Gastrocnemius medialis (tissue), 4 donors: ENCODE data around the gene CCT3. TPM values are rescaled to one million over a fixed set of nuclear protein-coding genes. Genes with fewer than 3 reads are reported as not detected.
A peak's percentile ranks its signal among the peaks of the same experiment; 100 is the strongest.

ENCODE experiments used
- ATAC-seq, 2 donors: fragments of 150-250 bp; one replicate each; pipeline ENCODE4 v1.9.1; 2016
- DNase-seq, 2 donors: peaks; one replicate each; pipeline ENCODE4 v3.0.0-alpha.2; 2019
- H3K27ac ChIP-seq, 4 donors: fragments of 200-600 bp; sonication (generic); 1 replicate in 1 of 4; 2 replicates in 3 of 4; pipeline ENCODE4 v1.5.1; 2016 to 2018; ENCODE audit warnings: mild to moderate bottlenecking in 2 of 4, moderate library complexity in 1 of 4
- H3K27me3 ChIP-seq, 3 donors: fragments of 200-600 bp; sonication (generic) in 2 of 3; 1 replicate in 1 of 3; 2 replicates in 2 of 3; pipeline versions ENCODE4 v1.5.1 to v1.6.0; 2016 to 2019; ENCODE audit warnings: mild to moderate bottlenecking in 1 of 3, moderate library complexity in 1 of 3
- H3K36me3 ChIP-seq, 2 donors: fragments of 200-600 bp; sonication (generic) in 1 of 2; one replicate each; pipeline ENCODE4 v1.5.1; 2017 to 2018
- H3K4me1 ChIP-seq, 2 donors: fragments of 200-600 bp; sonication (generic) in 1 of 2; one replicate each; pipeline ENCODE4 v1.5.1; 2016 to 2017; ENCODE audit warnings: mild to moderate bottlenecking in 2 of 2
- H3K4me3 ChIP-seq, 4 donors: fragments of 200-600 bp; sonication (generic) in 3 of 4; 1 replicate in 1 of 4; 2 replicates in 3 of 4; pipeline ENCODE4 v1.5.1; 2016 to 2019; ENCODE audit warnings: mild to moderate bottlenecking in 2 of 4
- H3K9me3 ChIP-seq, 3 donors: fragments of 200-600 bp; sonication (generic) in 2 of 3; 1 replicate in 1 of 3; 2 replicates in 2 of 3; pipeline ENCODE4 v1.5.1; 2016 to 2019
- POLR2A ChIP-seq, 2 donors: fragments of 450-650 bp; IDR thresholded peaks; one replicate each; pipeline ENCODE4 v1.6.1; 2017; ENCODE audit warnings: antibody characterized with exemption in 2 of 2, mild to moderate bottlenecking in 2 of 2, moderate library complexity in 2 of 2
- in situ Hi-C, 4 donors: fragments of 200-750 bp; cut with MboI; loops; one replicate each; pipeline versions ENCODE4 v1.15.0 to v1.8.0; 2017; ENCODE audit warnings: low sequenced_read_pairs in 4 of 4
- intact Hi-C: fragments of 100-400 bp; cut with DNase I; formaldehyde crosslinking; loops from one replicate; pipeline ENCODE4 v1.15.1; 2023; ENCODE audit warnings: low total_unique reads
- total RNA-seq, 4 donors: library from RNA; depleted of rRNA; stranded (reverse); fragments of >200 nt; gene quantifications; one replicate each; pipeline versions ENCODE4 v1.1.0 to v1.2.3, GENCODE V29; 2016
- TF ChIP-seq, protein P1 (sequence below), 5 experiments: fragments of 450-650 bp in 3 of 5; fragments of 200-600 bp in 2 of 5; sonication (generic) in 2 of 5; IDR thresholded peaks in 4 of 5; conservative IDR thresholded peaks in 1 of 5; 1 replicate in 4 of 5; 2 replicates in 1 of 5; pipeline ENCODE4 v1.5.1; 2016 to 2019; ENCODE audit warnings: antibody characterized with exemption in 5 of 5, mild to moderate bottlenecking in 3 of 5, moderate library complexity in 3 of 5

Gene CCT3
- total RNA-seq, 4 donors from 2014 or later = 147 to 189 (median 180) TPM

DNA sequence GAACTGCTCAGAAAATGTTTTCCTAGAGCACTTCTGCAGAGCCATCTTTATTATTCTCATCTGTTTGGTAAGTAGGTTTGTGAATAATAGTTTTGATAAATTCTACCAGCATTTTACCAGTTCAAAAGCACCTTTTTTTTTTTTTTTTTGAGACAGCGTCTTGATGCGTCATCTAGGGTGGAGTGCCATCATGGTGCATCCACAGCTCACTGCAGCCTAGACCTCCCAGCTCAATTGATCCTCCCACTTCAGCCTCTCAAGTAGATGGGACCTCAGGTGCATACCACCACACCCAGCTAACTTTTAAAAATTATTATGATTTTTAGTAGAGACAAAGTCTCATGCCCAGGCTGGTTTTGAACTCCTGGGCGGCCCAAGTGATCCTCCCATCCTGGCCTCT lies 21.2 kb upstream of the CCT3 start:
- DNase-seq = no peak
- in situ Hi-C loops (no loop called here), intact Hi-C loops (no loop called here)
- H3K4me1 ChIP-seq = no peaks in the 10 kb centered on the region
- TF ChIP-seq, protein P1, sequence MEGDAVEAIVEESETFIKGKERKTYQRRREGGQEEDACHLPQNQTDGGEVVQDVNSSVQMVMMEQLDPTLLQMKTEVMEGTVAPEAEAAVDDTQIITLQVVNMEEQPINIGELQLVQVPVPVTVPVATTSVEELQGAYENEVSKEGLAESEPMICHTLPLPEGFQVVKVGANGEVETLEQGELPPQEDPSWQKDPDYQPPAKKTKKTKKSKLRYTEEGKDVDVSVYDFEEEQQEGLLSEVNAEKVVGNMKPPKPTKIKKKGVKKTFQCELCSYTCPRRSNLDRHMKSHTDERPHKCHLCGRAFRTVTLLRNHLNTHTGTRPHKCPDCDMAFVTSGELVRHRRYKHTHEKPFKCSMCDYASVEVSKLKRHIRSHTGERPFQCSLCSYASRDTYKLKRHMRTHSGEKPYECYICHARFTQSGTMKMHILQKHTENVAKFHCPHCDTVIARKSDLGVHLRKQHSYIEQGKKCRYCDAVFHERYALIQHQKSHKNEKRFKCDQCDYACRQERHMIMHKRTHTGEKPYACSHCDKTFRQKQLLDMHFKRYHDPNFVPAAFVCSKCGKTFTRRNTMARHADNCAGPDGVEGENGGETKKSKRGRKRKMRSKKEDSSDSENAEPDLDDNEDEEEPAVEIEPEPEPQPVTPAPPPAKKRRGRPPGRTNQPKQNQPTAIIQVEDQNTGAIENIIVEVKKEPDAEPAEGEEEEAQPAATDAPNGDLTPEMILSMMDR (IDR thresholded peaks at IDR 0.05 in 4 of 5, conservative IDR thresholded peaks at IDR 0.05 in 1 of 5) = no peak
- TF ChIP-seq POLR2A (IDR thresholded peaks at IDR 0.05) = no peak
- peaks cover 19 to 24% (median 22%) of the 10 kb centered on the region in 3 donors for H3K27me3 ChIP-seq
- no peaks in the 10 kb centered on the region for H3K9me3 ChIP-seq
- no peak overlapping the region for H3K27ac ChIP-seq
- no peaks in the 10 kb centered on the region for H3K36me3 ChIP-seq
- H3K4me3 ChIP-seq = no peak overlapping the region
- ATAC-seq = no peak

- DNase-seq = no peak
- H3K4me1 ChIP-seq = no peaks in the 10 kb centered on the region
- no peak overlapping the region for H3K4me3 ChIP-seq
- in situ Hi-C loops (no loop called here), intact Hi-C loops (no loop called here)
- no peaks in the 10 kb centered on the region for H3K9me3 ChIP-seq
- no peaks in the 10 kb centered on the region for H3K36me3 ChIP-seq
- H3K27ac ChIP-seq = no peak overlapping the region
- TF ChIP-seq, protein P1 (IDR thresholded peaks at IDR 0.05 in 4 of 5, conservative IDR thresholded peaks at IDR 0.05 in 1 of 5) = no peak
- TF ChIP-seq POLR2A (IDR thresholded peaks at IDR 0.05) = no peak
- ATAC-seq = no peak
- peaks cover 19 to 24% (median 22%) of the 10 kb centered on the region in 3 donors for H3K27me3 ChIP-seq
Observed at GRCh38 chr1:156358641-156359040, 20.5 kb upstream of the CCT3 start.

DNA sequence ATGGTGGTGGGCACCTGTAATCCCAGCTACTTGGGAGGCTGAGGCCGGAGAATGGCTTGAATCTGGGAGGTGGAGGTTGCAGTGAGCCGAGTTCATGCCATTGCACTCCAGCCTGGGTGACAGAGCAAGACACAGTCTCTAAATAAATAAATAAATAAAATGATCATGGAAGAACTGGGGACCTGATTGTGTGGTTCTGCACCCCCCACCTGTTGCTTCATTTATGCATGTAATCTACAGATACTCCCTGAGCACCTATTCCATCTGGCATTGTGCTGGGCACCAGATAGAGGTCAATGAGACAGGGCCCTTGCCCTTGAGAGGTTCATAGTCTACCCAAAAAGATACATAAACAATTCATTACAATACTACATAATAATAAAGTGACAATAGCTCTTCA lies 19.9 kb upstream of the CCT3 start:
- Histone ChIP-seq H3K27ac (no peak overlapping the region), H3K9me3 (no peaks in the 10 kb centered on the region), H3K4me3 (no peak overlapping the region), H3K27me3 (peaks cover 19 to 24% (median 22%) of the 10 kb centered on the region in 3 donors), H3K4me1 (no peaks in the 10 kb centered on the region), H3K36me3 (no peaks in the 10 kb centered on the region)
- in situ Hi-C loops = no loop called here
- intact Hi-C loops = no loop called here
- TF ChIP-seq, protein P1 (IDR thresholded peaks at IDR 0.05 in 4 of 5, conservative IDR thresholded peaks at IDR 0.05 in 1 of 5) = no peak
- TF ChIP-seq POLR2A (IDR thresholded peaks at IDR 0.05) = no peak
- no peak for ATAC-seq
- no peak for DNase-seq

DNA sequence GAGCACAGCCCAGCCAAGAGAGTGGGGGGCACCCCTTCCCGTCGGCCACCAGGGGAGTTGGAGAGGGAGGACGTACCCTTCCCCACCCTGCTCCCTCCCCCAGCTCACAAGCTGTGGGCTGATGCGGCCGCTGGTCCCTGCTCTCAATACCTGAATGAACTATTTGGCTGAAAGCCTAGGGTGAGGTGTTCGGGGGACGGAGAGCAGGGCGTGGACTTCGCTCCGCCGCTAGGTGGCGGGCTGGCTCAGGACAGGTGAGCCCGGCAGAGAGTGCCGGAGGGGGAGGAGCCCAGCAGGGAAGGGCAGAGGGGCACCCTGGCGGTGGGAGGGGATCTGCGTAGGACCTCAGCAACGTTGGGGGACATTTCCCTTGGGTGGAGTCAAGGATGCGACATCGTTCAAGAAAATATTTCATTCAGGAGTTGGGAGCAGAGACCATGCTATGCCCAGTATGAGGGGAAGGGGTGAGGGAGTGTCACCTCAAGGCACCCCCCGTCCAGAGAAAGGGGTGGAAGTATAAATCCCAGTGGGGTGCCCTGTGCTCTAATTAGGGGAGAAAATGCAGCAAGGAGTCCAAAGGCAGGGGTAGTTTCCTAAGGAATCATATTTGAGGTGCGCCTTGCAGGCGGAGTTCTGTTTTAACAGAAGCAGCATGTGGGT lies 18.9 kb upstream of the CCT3 start:
- Histone ChIP-seq H3K4me3 (no peak overlapping the region), H3K27ac (no peak overlapping the region), H3K9me3 (no peaks in the 10 kb centered on the region), H3K36me3 (no peaks in the 10 kb centered on the region), H3K27me3 (peaks cover 19 to 24% (median 22%) of the 10 kb centered on the region in 3 donors), H3K4me1 (no peaks in the 10 kb centered on the region)
- in situ Hi-C loops (no loop called here), intact Hi-C loops (no loop called here)
- no peak for DNase-seq
- peak in 1 of 2 donors; percentile 54 for ATAC-seq
- TF ChIP-seq, protein P1 (IDR thresholded peaks at IDR 0.05 in 4 of 5, conservative IDR thresholded peaks at IDR 0.05 in 1 of 5) = peak in 4 of 5 experiments; percentile 23 to 67 (median 44)
- TF ChIP-seq POLR2A (IDR thresholded peaks at IDR 0.05) = no peak
